SK-N-SH treated with all-trans-retinoic acid at 6 μM for 48 hours (cell line): ENCODE measurements around the gene GMIP.

Experiments used
- ATAC-seq: fragments of 200-7000 bp; cut with Tn5 transposase; 3 replicates; pipeline ENCODE4 v1.9.1; 2020; ENCODE audit warnings: mild to moderate bottlenecking, moderate library complexity
- ARNTL ChIP-seq: fragments of 450-650 bp; formaldehyde crosslinking; IDR thresholded peaks from 2 replicates; pipeline ENCODE4 v1.5.0; 2020; ENCODE audit warnings: low read depth, mild to moderate bottlenecking, moderate library complexity, borderline replicate concordance
- BACH2 ChIP-seq: fragments of 250-450 bp; sonication (Bioruptor Pico); IDR thresholded peaks from 2 replicates; pipeline ENCODE4 v1.9.0; 2021; ENCODE audit warnings: mild to moderate bottlenecking, borderline replicate concordance
- CREB5 ChIP-seq: fragments of 250-450 bp; sonication (Bioruptor Pico); IDR thresholded peaks from 2 replicates; pipeline ENCODE4 v1.5.1; 2020; ENCODE audit warnings: low read depth, mild to moderate bottlenecking, moderate library complexity
- CSDC2 ChIP-seq: fragments of 250-450 bp; sonication (Bioruptor Pico); IDR thresholded peaks from 2 replicates; pipeline ENCODE4 v1.5.0; 2020; ENCODE audit warnings: mild to moderate bottlenecking, moderate library complexity
- CSRNP3 ChIP-seq: fragments of 250-450 bp; sonication (Bioruptor Pico); IDR thresholded peaks from 2 replicates; pipeline ENCODE4 v1.5.1; 2021; ENCODE audit warnings: mild to moderate bottlenecking, moderate library complexity
- ESRRG ChIP-seq: fragments of 250-450 bp; sonication (Bioruptor Pico); IDR thresholded peaks from 2 replicates; pipeline ENCODE4 v1.6.1; 2021; ENCODE audit warnings: mild to moderate bottlenecking
- GLIS3 ChIP-seq: fragments of 250-450 bp; sonication (Bioruptor Pico); IDR thresholded peaks from 2 replicates; pipeline ENCODE4 v1.5.0; 2020; ENCODE audit warnings: mild to moderate bottlenecking, moderate library complexity
- ISL1 ChIP-seq: fragments of 250-450 bp; sonication (Bioruptor Pico); IDR thresholded peaks from 2 replicates; pipeline ENCODE4 v2.1.2; 2022; ENCODE audit warnings: mild to moderate bottlenecking, moderate library complexity
- OSR1 ChIP-seq: fragments of 250-450 bp; sonication (Bioruptor Pico); IDR thresholded peaks from 2 replicates; pipeline ENCODE4 v1.8.0; 2022; ENCODE audit warnings: moderate library complexity, mild to moderate bottlenecking, inconsistent platforms
- PATZ1 ChIP-seq: fragments of 250-450 bp; sonication (Bioruptor Pico); IDR thresholded peaks from 2 replicates; pipeline ENCODE4 v1.8.0; 2020; ENCODE audit warnings: mild to moderate bottlenecking, moderate library complexity, borderline replicate concordance
- PPARA ChIP-seq: fragments of 250-450 bp; sonication (Bioruptor Pico); IDR thresholded peaks from 2 replicates; pipeline ENCODE4 v1.5.0; 2020; ENCODE audit warnings: mild to moderate bottlenecking, borderline replicate concordance
- RARB ChIP-seq: fragments of 250-450 bp; sonication (Bioruptor Pico); IDR thresholded peaks from 2 replicates; pipeline ENCODE4 v1.8.0; 2021; ENCODE audit warnings: mild to moderate bottlenecking, moderate library complexity
- TCF4 ChIP-seq: fragments of 250-450 bp; sonication (Bioruptor Pico); IDR thresholded peaks from 2 replicates; pipeline ENCODE4 v1.8.0; 2021; ENCODE audit warnings: mild to moderate bottlenecking, moderate library complexity, borderline replicate concordance
- TOX ChIP-seq: fragments of 250-450 bp; sonication (Bioruptor Pico); IDR thresholded peaks from 2 replicates; pipeline ENCODE4 v1.8.0; 2021; ENCODE audit warnings: mild to moderate bottlenecking, moderate library complexity, borderline replicate concordance
- TSHZ2 ChIP-seq: fragments of 250-450 bp; sonication (Bioruptor Pico); IDR thresholded peaks from 2 replicates; pipeline ENCODE4 v1.5.0; 2020; ENCODE audit warnings: mild to moderate bottlenecking, moderate library complexity
- ZC3H10 ChIP-seq: fragments of 250-450 bp; sonication (Bioruptor Pico); IDR thresholded peaks from 2 replicates; pipeline ENCODE4 v1.5.1; 2021; ENCODE audit warnings: mild to moderate bottlenecking, moderate library complexity
- ZFP3 ChIP-seq: fragments of 250-450 bp; sonication (Bioruptor Pico); IDR thresholded peaks from 2 replicates; pipeline ENCODE4 v1.5.0; 2020; ENCODE audit warnings: mild to moderate bottlenecking, moderate library complexity
- ZFP30 ChIP-seq: fragments of 450-650 bp; formaldehyde crosslinking; IDR thresholded peaks from 2 replicates; pipeline ENCODE4 v1.5.0; 2022; ENCODE audit warnings: mild to moderate bottlenecking, moderate library complexity
- ZNF565 ChIP-seq: fragments of 450-650 bp; formaldehyde crosslinking; conservative IDR thresholded peaks from 2 replicates; pipeline ENCODE4 v1.5.0; 2020; ENCODE audit warnings: low read depth, mild to moderate bottlenecking, moderate library complexity
- ZNF70 ChIP-seq: fragments of 450-650 bp; formaldehyde crosslinking; IDR thresholded peaks from 2 replicates; pipeline ENCODE4 v1.5.0; 2020; ENCODE audit warnings: mild to moderate bottlenecking, moderate library complexity
- ZNF8 ChIP-seq: fragments of 450-650 bp; formaldehyde crosslinking; IDR thresholded peaks from 2 replicates; pipeline ENCODE4 v1.5.0; 2020; ENCODE audit warnings: mild to moderate bottlenecking, moderate library complexity

GMIP gene

GRCh38 chr19:19662871-19663255, 19.4 kb upstream of the GMIP start:
- TF ChIP-seq ISL1 (CRISPR knock-in tag) (no peak), ARNTL (CRISPR knock-in tag) (no peak), ZNF8 (CRISPR knock-in tag) (no peak), TSHZ2 (CRISPR knock-in tag) (no peak), TCF4 (CRISPR knock-in tag) (no peak), ESRRG (CRISPR knock-in tag) (no peak), ZC3H10 (CRISPR knock-in tag) (no peak), OSR1 (CRISPR knock-in tag) (no peak), GLIS3 (CRISPR knock-in tag) (no peak)
- TF ChIP-seq, all 23 proteins: peak for 0
- peak; percentile 1; the same call in 2 of the 3 replicates for ATAC-seq

GRCh38 chr19:19662344-19662743, 18.9 kb upstream of the GMIP start:
- ATAC-seq = no peak
- TF ChIP-seq TSHZ2 (CRISPR knock-in tag) (no peak), CSDC2 (CRISPR knock-in tag) (no peak), GLIS3 (CRISPR knock-in tag) (no peak), TOX (no peak), RARB (CRISPR knock-in tag) (no peak), ARNTL (CRISPR knock-in tag) (no peak), PATZ1 (CRISPR knock-in tag) (no peak), PPARA (CRISPR knock-in tag) (no peak), BACH2 (CRISPR knock-in tag) (no peak), ISL1 (CRISPR knock-in tag) (no peak), ZFP3 (CRISPR knock-in tag) (no peak), ZC3H10 (CRISPR knock-in tag) (no peak), ZNF565 (CRISPR knock-in tag) (no peak), TCF4 (CRISPR knock-in tag) (no peak), CSRNP3 (CRISPR knock-in tag) (no peak), ZFP30 (CRISPR knock-in tag) (no peak), ESRRG (CRISPR knock-in tag) (no peak), ZNF8 (CRISPR knock-in tag) (no peak), CREB5 (CRISPR knock-in tag) (no peak), ZNF70 (no peak)
- TF ChIP-seq, all 23 proteins: peak for 0
